ENCODE results near the gene ZNF136.

DNA sequence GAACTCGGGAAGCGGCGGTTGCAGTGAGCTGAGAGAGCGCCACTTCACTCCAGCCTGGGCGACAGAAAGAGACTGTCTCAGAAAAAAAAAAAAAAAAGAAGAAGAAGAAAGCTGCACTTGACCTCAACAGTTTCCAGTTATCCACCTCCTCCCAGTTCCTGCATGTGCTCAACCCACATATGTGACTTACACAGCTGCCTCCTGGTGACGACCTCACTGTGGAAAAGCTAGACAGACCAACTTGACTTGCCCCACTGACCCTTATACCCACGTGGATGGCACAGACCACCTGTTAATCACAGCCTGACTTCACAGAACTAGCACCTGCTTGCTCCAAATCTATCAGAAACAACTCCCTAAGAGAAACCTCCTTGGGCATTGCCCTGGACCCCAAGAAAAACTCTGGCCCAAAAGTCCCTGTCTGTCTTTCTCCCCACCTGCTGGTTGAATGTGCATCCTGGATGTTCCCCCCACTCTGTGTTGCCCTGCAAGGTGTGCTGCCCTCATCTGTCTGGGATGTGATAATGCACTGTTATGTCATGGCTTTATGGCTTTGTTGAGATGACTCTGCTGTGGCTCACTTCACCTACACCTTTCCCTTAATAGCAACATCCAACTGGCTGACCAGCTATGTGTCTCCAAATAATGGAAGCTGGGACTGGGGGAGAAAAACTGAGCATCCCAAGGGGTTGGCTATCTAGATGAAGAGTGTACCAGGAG is 25.5 kb upstream of the ZNF136 start:
- TF ChIP-seq, protein P1, sequence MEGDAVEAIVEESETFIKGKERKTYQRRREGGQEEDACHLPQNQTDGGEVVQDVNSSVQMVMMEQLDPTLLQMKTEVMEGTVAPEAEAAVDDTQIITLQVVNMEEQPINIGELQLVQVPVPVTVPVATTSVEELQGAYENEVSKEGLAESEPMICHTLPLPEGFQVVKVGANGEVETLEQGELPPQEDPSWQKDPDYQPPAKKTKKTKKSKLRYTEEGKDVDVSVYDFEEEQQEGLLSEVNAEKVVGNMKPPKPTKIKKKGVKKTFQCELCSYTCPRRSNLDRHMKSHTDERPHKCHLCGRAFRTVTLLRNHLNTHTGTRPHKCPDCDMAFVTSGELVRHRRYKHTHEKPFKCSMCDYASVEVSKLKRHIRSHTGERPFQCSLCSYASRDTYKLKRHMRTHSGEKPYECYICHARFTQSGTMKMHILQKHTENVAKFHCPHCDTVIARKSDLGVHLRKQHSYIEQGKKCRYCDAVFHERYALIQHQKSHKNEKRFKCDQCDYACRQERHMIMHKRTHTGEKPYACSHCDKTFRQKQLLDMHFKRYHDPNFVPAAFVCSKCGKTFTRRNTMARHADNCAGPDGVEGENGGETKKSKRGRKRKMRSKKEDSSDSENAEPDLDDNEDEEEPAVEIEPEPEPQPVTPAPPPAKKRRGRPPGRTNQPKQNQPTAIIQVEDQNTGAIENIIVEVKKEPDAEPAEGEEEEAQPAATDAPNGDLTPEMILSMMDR (IDR thresholded peaks at IDR 0.05) = no peak
- no peak for TF ChIP-seq POLR2A (IDR thresholded peaks at IDR 0.05)
